GM12801 (cell line): ENCODE measurements around the gene RBBP8NL.

ENCODE experiments used
- CTCF ChIP-seq: IDR thresholded peaks from one replicate; pipeline ENCODE4 v1.5.1; 2011; ENCODE audit warnings: control low read depth; ENCODE audit not compliant: insufficient read length; ENCODE audit errors: extremely low read depth

Gene RBBP8NL

GRCh38 chr20:62362991-62363919, 64.1 kb downstream of the RBBP8NL start:
- TF ChIP-seq CTCF, result no peak

- no peak for TF ChIP-seq CTCF
Measured at GRCh38 chr20:62362590-62362940, 64.8 kb downstream of the RBBP8NL start.

- TF ChIP-seq CTCF, result no peak
Measured at GRCh38 chr20:62361799-62362589, 65.3 kb downstream of the RBBP8NL start.

- no peak for TF ChIP-seq CTCF
Measured at GRCh38 chr20:62360854-62361798, 66.2 kb downstream of the RBBP8NL start.
